ENCODE results near the gene MAPK8.

The MAPK8 gene

GRCh38 chr10:48451969-48452878, 145.7 kb downstream of the MAPK8 start:
- DNase-seq = no peak

- no peak for DNase-seq
These were observed 146.5 kb downstream of the MAPK8 start for GRCh38 chr10:48452879-48453412.

- no peak for DNase-seq
These were observed 147.2 kb downstream of the MAPK8 start for GRCh38 chr10:48453451-48454301.

GRCh38 chr10:48454302-48455054, 148.0 kb downstream of the MAPK8 start:
- no peak for DNase-seq

GRCh38 chr10:48455055-48455391, 148.5 kb downstream of the MAPK8 start:
- no peak for DNase-seq

- DNase-seq = no peak
These were observed 149.1 kb downstream of the MAPK8 start for GRCh38 chr10:48455392-48456151.

GRCh38 chr10:48456361-48456804, 149.9 kb downstream of the MAPK8 start:
- DNase-seq = no peak

- no peak for DNase-seq
These were observed 150.6 kb downstream of the MAPK8 start for GRCh38 chr10:48456808-48457761.

GRCh38 chr10:48457949-48458661, 151.6 kb downstream of the MAPK8 start:
- DNase-seq = no peak

- no peak for DNase-seq
These were observed 152.2 kb downstream of the MAPK8 start for GRCh38 chr10:48458662-48459048.

- no peak for DNase-seq
These were observed 153.0 kb downstream of the MAPK8 start for GRCh38 chr10:48459270-48460150.

GRCh38 chr10:48460182-48460581, 153.7 kb downstream of the MAPK8 start:
- no peak for DNase-seq

- DNase-seq = no peak
These were observed 155.4 kb downstream of the MAPK8 start for GRCh38 chr10:48461623-48462481.

GRCh38 chr10:48462482-48463020, 156.1 kb downstream of the MAPK8 start:
- DNase-seq = no peak

GRCh38 chr10:48463318-48464003, 157.0 kb downstream of the MAPK8 start:
- no peak for DNase-seq

GRCh38 chr10:48464121-48464870, 157.8 kb downstream of the MAPK8 start:
- no peak for DNase-seq

All from activated CD4-positive, alpha-beta T cell treated with anti-CD3 and anti-CD28 coated beads, Interleukin-2, amount 50 U/mL, for 1 hour (primary cell).